Measurements from ENCODE around the gene STH. TPM values are rescaled to one million over a fixed set of nuclear protein-coding genes. Genes with fewer than 3 reads are reported as not detected.
"Not testable (repeated sequence)": the region's sequence is repeated elsewhere in the genome, so short reads cannot be mapped to it uniquely, and the experiment has no call there.

STH gene
- total and polyA plus RNA-seq, 2 donors (not counting 1 experiment from before 2014, with no cell fraction given) = not detected

GRCh38 chr17:46020023-46020761 is 21.1 kb downstream of the STH start:
- Histone ChIP-seq H3K4me1 (ENCODE audit: control insufficient read depth, extremely low read depth, insufficient read depth, low read length) (no peaks in the 10 kb centered on the region), H3K79me2 (ENCODE audit: control insufficient read depth, insufficient read depth, low read length) (no peaks in the 10 kb centered on the region), H3K36me3 (ENCODE audit: control insufficient read depth, insufficient read depth, low read length) (no peaks in the 10 kb centered on the region), H3K4me3 (replicated peaks in 1 of 4; ENCODE audit: control extremely low read depth in 1 of 4, insufficient read depth in 1 of 4, low read depth in 3 of 4, low read length in 4 of 4) (no peak overlapping the region), H3K27me3 (ENCODE audit: control insufficient read depth, insufficient read depth, low read length) (no peaks in the 10 kb centered on the region), H2AFZ (ENCODE audit: low read length) (no peak overlapping the region), H3K9ac (ENCODE audit: insufficient read depth, low read length) (no peak overlapping the region), H4K20me1 (ENCODE audit: control insufficient read depth, extremely low read depth, insufficient read depth, low read length) (no peaks in the 10 kb centered on the region), H3K27ac (ENCODE audit: insufficient read depth, low read length) (no peak overlapping the region), H3K4me2 (ENCODE audit: extremely low read depth, insufficient read depth, low read length) (no peak overlapping the region), H3K9me3 (ENCODE audit: control insufficient read depth, insufficient read depth, low read depth, low read length) (no peaks in the 10 kb centered on the region)
- TF ChIP-seq CTCF (conservative IDR thresholded peaks at IDR 0.05 in 1 of 2, IDR thresholded peaks at IDR 0.05 in 1 of 2; ENCODE audit: low read depth in 1 of 2, low read length in 2 of 2) (no peak), EZH2 (IDR thresholded peaks at IDR 0.05; ENCODE audit: low read length, missing control alignments) (no peak)
- DNase-seq (ENCODE audit: low read depth in 2 of 2) = no peak

DNA sequence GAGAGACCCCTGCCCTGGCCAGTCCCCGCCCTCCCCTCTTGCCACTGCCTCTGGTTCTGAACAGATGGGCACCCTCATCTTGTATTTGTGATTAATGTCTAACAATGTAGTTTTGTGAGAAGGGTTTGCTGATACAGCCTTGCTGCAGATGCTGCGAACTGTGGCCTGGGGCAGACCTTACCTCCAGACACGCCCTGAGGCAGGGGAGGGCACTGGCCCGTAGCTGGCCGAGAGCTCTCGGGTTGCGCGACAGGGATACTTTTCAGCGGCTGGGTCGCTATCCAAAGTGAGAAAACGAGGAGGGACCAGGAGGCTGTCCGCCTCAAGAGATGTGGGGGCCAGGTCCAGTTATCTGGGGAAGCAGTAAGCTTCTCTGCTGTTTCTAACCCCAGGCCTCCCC is 21.9 kb downstream of the STH start:
- Histone ChIP-seq H3K4me3 (replicated peaks in 1 of 4; ENCODE audit: control extremely low read depth in 1 of 4, insufficient read depth in 1 of 4, low read depth in 3 of 4, low read length in 4 of 4) (no peak overlapping the region), H3K9ac (ENCODE audit: insufficient read depth, low read length) (no peak overlapping the region), H3K4me1 (ENCODE audit: control insufficient read depth, extremely low read depth, insufficient read depth, low read length) (no peaks in the 10 kb centered on the region), H4K20me1 (ENCODE audit: control insufficient read depth, extremely low read depth, insufficient read depth, low read length) (no peaks in the 10 kb centered on the region), H3K27me3 (ENCODE audit: control insufficient read depth, insufficient read depth, low read length) (no peaks in the 10 kb centered on the region), H3K36me3 (ENCODE audit: control insufficient read depth, insufficient read depth, low read length) (no peaks in the 10 kb centered on the region), H3K79me2 (ENCODE audit: control insufficient read depth, insufficient read depth, low read length) (no peaks in the 10 kb centered on the region), H2AFZ (ENCODE audit: low read length) (no peak overlapping the region), H3K9me3 (ENCODE audit: control insufficient read depth, insufficient read depth, low read depth, low read length) (no peaks in the 10 kb centered on the region), H3K27ac (ENCODE audit: insufficient read depth, low read length) (no peak overlapping the region), H3K4me2 (ENCODE audit: extremely low read depth, insufficient read depth, low read length) (no peak overlapping the region)
- DNase-seq (ENCODE audit: low read depth in 2 of 2) = no peak
- TF ChIP-seq CTCF (conservative IDR thresholded peaks at IDR 0.05 in 1 of 2, IDR thresholded peaks at IDR 0.05 in 1 of 2; ENCODE audit: low read depth in 1 of 2, low read length in 2 of 2) (no peak), EZH2 (IDR thresholded peaks at IDR 0.05; ENCODE audit: low read length, missing control alignments) (no peak)

- not testable (repeated sequence) for H3K36me3 ChIP-seq (ENCODE audit: control insufficient read depth, insufficient read depth, low read length); H3K4me2 ChIP-seq (ENCODE audit: extremely low read depth, insufficient read depth, low read length); H3K27me3 ChIP-seq (ENCODE audit: control insufficient read depth, insufficient read depth, low read length); H2AFZ ChIP-seq (ENCODE audit: low read length); H3K4me1 ChIP-seq (ENCODE audit: control insufficient read depth, extremely low read depth, insufficient read depth, low read length); H3K27ac ChIP-seq (ENCODE audit: insufficient read depth, low read length); DNase-seq (ENCODE audit: low read depth in 2 of 2); H3K4me3 ChIP-seq (replicated peaks in 1 of 4; ENCODE audit: control extremely low read depth in 1 of 4, insufficient read depth in 1 of 4, low read depth in 3 of 4, low read length in 4 of 4); H3K9me3 ChIP-seq (ENCODE audit: control insufficient read depth, insufficient read depth, low read depth, low read length); H3K9ac ChIP-seq (ENCODE audit: insufficient read depth, low read length); H4K20me1 ChIP-seq (ENCODE audit: control insufficient read depth, extremely low read depth, insufficient read depth, low read length); H3K79me2 ChIP-seq (ENCODE audit: control insufficient read depth, insufficient read depth, low read length)
These were observed 24.3 kb downstream of the STH start for GRCh38 chr17:46023366-46023765.
